Stimulated activated CD8-positive, alpha-beta memory T cell treated with anti-CD3 and anti-CD28 coated beads, Interleukin-2, amount 100 ng/mL, for 1 hour (primary cell): ENCODE measurements around the gene MMP3.
"Not testable (repeated sequence)": the region's sequence is repeated elsewhere in the genome, so short reads cannot be mapped to it uniquely, and the experiment has no call there.

Experiments used
- DNase-seq, 2 donors: peaks; one replicate each; pipeline ENCODE4 v3.0.0-alpha.2; 2020; ENCODE audit warnings: low read depth in 2 of 2

MMP3 gene

GRCh38 chr11:102843489-102843888, at the start of gene MMP3:
Gene MMP3, minus strand, starts transcription at chr11:102843609. Its CDS starts 63 bp downstream, at chr11:102843546.
- DNase-seq, result no peak

GRCh38 chr11:102891736-102892135, 48.3 kb upstream of the MMP3 start:
- DNase-seq, result no peak

- no peak for DNase-seq
These were observed 43.6 kb upstream of the MMP3 start for GRCh38 chr11:102886999-102887398.

GRCh38 chr11:102883141-102883540, 39.7 kb upstream of the MMP3 start:
- no peak for DNase-seq

GRCh38 chr11:102882389-102883024, 39.1 kb upstream of the MMP3 start:
- DNase-seq, result no peak

GRCh38 chr11:102879801-102880200, 36.4 kb upstream of the MMP3 start:
- DNase-seq, result no peak

- no peak for DNase-seq
These were observed 35.2 kb upstream of the MMP3 start for GRCh38 chr11:102878595-102878994.

GRCh38 chr11:102874852-102875251, 31.4 kb upstream of the MMP3 start, which contains the start of gene MMP12:
Gene MMP12, minus strand, starts transcription at chr11:102874982. Its CDS starts 45 bp downstream, at chr11:102874937.
- no peak for DNase-seq

GRCh38 chr11:102869354-102869964, 26.1 kb upstream of the MMP3 start:
- DNase-seq, result not testable (repeated sequence)

- no peak for DNase-seq
These were observed 24.9 kb upstream of the MMP3 start for GRCh38 chr11:102868339-102868738.

GRCh38 chr11:102864724-102865123, 21.3 kb upstream of the MMP3 start:
- DNase-seq, result no peak

- DNase-seq, result no peak
These were observed 10.5 kb upstream of the MMP3 start for GRCh38 chr11:102853956-102854355.

- DNase-seq, result no peak
These were observed 9.6 kb upstream of the MMP3 start for GRCh38 chr11:102853055-102853454.

GRCh38 chr11:102850973-102851745, 7.8 kb upstream of the MMP3 start:
- no peak for DNase-seq

GRCh38 chr11:102849311-102849710, 5.9 kb upstream of the MMP3 start:
- no peak for DNase-seq

- no peak for DNase-seq
These were observed 2.9 kb upstream of the MMP3 start for GRCh38 chr11:102846292-102846691.

GRCh38 chr11:102842930-102843329, 479 bp downstream of the MMP3 start:
- no peak for DNase-seq

GRCh38 chr11:102840018-102840417, 3.4 kb downstream of the MMP3 start:
- DNase-seq, result no peak

GRCh38 chr11:102837646-102838045, 5.8 kb downstream of the MMP3 start:
- DNase-seq, result no peak

- DNase-seq, result no peak
These were observed 6.3 kb downstream of the MMP3 start for GRCh38 chr11:102837156-102837555.

- DNase-seq, result no peak
These were observed 7.0 kb downstream of the MMP3 start for GRCh38 chr11:102836290-102836875.

GRCh38 chr11:102833731-102834130, 9.7 kb downstream of the MMP3 start:
- DNase-seq, result no peak
